ENCODE measurements around the gene ADCY9.
"Not testable (repeated sequence)": the region's sequence is repeated elsewhere in the genome, so short reads cannot be mapped to it uniquely, and the experiment has no call there.

ADCY9 gene

DNA sequence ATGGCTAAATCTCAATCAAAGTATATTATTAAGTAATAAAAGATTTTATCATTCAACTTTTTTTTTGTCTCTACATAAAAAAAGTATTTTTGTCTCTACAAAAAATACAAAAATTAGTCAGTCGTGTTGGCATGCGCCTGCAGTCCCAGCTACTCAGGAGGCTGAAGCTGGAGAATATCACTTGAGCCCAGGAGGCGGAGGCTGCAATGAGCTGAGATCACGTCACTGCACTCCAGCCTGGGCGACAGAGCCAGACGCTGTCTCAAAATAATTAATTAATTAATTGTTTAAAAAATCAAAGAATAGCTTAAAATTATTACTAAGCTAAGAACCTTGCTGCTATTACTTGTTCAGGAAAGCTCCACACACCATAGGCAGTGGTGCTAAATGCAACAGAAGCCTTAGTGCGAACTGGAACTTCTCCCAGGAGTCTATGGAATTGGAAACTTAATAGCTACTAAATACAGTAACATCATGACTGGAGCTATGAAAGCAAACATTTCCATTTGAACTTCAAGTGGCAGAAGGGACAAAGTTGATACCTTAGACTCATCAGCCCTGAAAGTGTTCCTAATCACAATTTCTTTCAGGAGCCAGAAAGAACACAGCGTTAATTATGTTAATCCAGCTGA lies 22.6 kb downstream of the ADCY9 start:
- no peak for DNase-seq (ENCODE audit: low read depth)

DNA sequence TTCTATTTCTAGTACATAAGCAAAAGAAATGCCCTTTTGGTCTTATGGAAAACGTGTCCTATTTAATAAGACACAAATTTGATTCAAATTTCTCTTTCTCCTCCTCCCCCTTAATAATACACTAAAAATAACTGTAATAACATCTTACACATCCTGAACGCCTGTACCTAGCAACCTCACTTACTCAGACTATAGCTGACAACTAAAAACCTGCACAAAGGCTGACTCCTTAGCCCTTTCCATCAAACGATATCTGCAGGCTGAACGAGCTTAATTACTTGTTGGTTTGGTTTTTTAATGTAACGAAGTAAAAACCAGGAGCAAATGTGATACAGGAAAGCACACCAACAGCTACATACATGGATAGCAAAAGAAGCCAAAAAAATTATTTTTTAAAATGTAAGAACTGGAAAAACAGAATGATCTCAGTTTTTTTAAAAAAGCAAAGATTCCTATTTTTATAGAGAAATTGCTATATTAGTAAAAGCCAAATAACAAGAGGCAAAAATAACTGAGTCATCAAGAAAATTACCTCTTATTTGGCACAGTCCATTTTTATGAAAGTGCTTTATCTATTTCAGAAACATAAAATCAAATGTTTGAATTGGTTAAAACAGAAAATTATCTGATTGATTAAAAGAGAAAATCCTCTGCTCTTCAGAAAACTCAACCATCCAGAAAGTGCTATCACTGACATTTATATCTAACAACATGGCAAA lies 23.5 kb downstream of the ADCY9 start:
- no peak for DNase-seq (ENCODE audit: low read depth)

DNA sequence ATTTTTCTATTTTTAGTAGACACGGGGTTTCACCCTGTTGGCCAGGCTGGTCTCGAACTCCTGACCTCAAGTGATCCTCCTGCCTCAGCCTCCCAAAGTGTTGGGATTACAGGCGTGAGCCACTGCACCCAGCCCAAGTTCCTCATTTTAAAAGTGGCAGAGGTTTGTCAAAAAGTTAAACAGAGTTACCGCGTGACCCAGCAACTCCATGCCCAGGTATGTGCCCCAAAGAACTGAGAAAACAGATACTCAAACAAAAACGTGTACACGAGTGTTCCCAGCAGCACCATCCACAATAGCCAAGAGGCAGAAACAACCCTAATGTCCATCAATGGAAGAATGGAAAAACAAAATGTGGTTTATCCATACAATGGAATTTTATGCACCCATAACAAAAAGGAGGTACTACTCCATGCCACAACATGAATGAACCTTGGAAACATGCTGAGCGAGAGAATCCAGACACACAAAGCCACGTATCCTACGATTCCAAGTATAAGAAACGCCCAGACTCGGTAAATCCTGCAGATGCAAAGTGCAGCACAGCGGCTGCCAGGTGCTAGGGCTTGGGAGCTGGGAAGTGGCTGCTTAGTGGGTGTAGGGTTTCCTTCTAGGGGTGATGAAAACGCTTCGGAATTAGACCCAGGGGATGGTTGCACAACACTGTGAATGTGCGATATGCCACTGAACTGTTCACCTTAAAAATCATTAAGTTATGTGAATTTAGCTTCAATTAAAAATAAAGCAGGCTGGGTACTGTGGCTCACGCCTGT lies 24.8 kb downstream of the ADCY9 start:
- DNase-seq (ENCODE audit: low read depth) = no peak

DNA sequence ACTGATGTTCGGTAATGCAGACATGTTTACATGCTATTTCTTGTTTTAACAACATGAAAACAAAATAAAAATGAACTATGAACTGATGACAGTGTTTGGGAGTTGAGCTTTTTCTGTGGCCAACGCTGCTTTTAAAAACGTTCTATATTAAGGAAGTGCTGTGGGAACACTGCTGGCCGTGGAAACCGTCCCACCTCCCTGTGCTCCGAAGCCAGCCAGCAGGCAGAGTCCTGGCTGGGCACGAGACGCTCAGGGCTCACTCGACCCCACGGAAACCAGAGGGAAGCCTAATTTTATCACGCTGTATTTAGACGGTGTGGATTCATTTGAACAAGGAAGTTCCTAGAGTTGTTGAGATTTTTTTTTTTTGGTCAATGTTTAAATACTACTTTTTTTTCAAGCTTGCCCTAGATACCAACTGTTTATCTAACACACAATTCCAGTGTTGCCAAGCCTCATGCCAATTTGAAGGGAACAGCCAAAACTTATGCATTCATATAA lies 25.8 kb downstream of the ADCY9 start:
- DNase-seq (ENCODE audit: low read depth) = no peak

DNA sequence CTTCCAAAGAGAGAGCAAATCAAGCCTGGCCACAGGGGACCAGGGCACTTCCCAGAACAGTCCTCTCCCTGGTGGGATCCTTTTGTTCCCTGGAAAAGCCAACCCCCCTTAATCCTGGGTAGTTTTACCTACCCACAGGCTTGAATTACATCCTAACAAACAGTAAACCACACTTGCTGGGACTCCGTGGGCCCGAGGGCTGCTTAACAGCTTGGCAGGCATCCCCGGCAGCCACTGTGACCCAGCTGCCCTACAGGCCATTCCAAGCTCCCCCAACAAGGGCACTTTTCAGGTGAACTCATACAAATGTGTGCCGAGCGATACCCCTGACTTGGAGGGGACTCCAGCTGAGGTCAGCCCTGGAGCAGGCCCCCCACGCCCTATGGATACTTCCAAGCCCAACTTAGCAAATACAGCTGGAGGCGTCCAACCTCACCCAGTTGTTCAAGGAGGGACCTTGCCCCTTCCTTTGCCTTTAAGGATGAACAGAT lies 26.4 kb downstream of the ADCY9 start:
- no peak for DNase-seq (ENCODE audit: low read depth)

DNA sequence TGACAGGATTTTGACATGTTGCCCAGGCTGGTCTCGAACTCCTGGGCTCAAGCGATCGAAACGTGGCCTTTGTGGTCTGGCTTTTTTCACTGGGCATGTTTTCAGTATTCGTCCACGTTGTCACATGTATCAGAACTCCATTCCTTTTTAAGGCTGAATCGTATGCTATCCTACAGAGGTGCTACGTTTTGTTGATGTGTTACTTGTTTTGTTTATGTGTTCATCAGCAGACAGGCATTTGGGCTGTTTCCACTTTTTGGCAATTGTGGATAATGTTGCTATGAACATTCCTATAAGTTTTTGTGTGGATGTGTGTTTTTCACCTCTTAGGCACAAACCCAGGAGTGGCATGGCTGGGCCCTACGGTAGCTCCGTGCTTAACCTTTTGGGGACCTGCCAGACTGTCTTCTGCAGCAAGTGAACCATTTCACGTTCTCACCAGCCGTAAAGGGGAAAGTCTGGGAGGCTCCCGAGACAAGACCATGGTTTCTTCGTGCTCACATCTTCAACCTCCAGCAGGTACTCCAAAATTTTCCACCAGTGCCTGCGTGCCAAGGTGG lies 26.9 kb downstream of the ADCY9 start:
- no peak for DNase-seq (ENCODE audit: low read depth)

DNA sequence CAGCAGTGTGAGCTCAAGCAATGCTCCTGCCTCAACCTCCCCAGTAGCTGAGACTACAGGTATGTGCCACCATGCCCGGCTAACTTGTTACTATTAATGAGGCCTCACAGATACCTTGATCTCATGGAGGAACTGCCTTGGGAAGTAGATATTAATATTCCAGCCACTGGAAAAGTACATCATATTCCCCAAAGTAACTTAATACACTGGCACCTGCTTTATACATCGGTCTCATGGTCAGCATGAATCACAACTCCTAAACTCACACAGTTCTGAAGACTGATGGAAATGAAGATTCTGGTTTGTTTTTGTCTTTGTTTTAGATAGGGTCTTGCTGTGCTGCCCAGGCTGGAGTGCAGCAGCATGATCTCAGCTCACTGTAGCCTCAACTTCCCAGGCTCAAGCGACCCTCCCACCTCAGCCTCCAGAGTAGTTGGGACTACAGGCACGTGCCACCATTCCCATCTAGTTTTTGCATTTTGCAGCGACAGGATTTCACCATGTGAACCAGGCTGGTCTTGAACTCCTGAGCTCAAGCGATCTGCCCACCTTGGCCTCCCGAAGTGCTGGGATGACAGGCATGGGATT lies 28.2 kb downstream of the ADCY9 start:
- DNase-seq (ENCODE audit: low read depth) = no peak

DNA sequence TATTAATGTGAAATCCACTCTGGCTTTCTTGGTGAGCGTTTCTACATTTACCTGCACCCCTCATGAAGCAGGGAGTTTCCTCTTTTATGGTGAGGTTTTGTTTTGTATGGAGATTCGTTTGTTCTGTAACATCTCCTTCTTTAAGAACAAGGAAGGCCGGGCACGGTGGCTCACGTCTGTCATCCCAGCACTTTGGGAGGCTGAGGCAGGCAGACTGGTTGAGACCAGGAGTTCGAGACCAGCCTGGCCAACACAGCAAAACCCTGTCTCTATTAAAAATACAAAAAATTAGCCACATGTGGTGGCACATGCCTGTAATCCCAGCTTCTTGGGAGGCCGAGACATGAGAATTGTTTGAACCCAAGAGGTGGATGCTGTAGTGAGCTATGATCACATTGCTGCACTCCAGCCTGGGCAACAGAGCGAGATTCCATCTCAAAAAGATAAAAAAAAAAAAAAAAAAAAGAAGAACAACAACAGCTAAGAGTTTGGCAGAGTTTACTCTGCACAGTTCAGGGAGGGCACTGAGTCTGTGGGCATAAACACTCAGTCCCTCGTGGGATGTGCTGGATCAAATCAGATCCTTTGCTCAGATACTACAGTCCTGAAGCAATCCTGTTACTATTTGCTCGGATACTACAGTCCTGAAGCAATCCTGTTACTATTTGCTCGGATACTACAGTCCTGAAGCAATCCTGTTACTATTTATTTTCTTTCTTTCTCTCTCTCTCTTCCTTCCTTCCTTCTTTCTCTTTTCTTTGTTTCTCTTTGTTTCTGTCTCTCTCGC lies 28.9 kb downstream of the ADCY9 start:
- DNase-seq (ENCODE audit: low read depth) = no peak

DNA sequence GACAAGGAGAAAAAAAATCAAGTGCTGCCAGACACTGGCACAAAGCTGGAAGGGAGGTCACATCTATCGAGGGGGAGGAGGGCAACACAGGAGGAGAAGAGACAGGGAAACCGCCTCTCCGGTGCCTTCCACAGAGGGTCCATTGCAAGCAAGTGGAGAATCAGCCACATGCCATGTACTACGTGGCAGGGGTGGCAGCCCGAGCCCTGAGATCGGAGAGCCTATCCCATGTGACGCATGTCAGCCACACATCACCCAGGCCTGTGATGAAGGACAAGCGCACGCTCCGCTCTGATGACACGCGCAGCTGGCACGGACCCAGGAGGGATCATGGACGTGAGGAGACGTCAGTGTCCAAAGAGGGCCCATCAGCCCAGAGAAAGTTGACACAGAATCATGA lies 30.1 kb downstream of the ADCY9 start:
- DNase-seq (ENCODE audit: low read depth) = no peak

DNA sequence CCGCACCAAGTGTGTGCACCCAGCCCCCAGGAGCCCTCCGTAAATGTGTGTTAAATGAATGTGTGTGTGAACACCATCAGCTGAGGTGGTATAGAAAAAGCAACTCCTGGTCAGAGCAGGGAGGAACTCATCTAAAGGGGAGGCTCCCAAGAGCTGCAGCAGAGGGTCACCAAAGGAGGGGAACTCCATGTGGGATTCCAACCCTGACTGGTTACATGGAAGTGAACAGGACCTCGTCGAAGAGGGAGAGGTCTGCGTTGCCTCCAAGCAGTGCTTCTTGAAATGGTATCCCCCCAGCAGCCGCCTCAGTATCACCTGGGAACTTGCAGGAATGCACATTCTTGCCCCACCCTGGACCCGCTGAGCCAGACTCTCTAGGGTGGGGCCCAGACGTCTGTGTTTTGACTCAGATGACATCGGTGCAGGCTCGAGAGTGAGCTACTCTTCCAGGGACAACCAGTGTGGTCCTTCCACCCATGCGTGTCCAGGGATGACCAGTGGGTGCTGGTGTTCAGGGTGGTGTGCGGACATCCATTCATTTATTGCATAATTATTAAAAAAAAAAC lies 30.8 kb downstream of the ADCY9 start:
- DNase-seq (ENCODE audit: low read depth) = no peak

DNA sequence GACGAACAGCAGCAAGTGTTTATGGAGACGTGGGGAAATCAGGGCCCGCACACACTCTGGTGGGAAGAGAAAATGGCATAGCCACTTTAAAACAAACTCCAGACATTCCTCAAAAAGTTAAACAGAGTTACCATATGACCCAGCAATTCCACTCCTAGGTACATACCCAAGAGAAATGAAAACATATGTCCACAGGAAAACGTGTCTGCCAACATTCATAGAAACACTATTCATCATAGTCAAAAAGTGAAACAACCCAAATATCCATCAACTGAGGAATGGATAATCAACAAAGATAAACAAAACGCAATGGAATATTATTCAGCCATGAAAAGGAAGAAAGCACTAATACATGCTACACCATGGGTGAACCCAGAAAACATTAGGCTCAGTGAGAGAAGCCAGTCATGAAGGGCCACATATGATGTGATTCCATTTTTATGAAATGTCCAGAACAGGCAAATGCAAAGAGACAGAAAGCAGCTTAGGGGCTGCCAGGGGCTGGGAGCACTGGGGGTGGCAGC lies 32.8 kb downstream of the ADCY9 start:
- DNase-seq (ENCODE audit: low read depth) = no peak

DNA sequence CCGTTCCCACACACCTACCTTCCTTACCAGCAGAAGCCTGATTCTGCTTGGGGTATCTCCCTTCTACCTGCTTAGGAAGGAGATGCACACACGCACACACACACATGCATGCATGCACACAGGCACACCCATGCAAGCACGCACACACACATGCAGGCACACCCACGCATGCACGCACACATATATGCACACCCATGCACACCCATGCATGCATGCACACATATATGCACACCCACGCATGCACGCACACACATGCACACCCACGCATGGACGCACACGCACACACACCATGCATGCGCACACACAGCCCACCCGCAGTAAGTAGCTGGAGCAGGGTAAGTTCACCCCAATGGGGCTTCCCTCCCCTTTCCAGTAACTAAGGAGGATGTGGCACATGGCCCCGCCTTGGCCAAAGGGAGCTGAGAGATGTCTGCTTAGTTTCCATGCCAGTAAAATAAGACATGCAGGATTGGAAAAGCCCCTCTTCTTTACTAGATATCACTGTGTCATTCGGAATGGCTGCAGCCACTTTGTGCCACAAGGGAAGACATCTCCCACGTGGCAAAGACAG lies 33.7 kb downstream of the ADCY9 start:
- no peak for DNase-seq (ENCODE audit: low read depth)

DNA sequence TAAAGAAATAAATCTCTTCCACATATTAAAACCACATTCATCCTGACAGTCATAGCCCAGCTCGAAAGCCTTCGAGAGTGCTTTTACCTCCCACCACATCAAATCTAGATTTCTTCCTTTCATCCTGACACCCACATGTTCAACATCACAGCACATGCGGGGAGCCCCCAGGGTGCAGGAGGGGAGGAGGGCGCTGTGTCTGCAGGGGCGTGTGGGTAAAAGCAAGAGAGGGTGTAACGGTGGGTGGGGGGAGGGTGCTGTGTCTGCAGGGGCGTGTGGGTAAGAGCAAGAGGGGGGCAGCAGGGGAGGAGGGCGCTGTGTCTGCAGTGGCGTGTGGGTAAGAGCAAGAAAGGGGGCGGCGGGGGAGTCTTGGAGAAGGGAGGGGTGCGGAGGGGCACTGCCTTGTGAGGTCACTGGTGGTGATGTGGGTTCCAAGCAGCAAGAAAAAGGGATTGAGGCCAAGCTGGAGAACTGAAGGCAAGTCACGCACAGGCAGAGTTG lies 34.7 kb downstream of the ADCY9 start:
- no peak for DNase-seq (ENCODE audit: low read depth)

DNA sequence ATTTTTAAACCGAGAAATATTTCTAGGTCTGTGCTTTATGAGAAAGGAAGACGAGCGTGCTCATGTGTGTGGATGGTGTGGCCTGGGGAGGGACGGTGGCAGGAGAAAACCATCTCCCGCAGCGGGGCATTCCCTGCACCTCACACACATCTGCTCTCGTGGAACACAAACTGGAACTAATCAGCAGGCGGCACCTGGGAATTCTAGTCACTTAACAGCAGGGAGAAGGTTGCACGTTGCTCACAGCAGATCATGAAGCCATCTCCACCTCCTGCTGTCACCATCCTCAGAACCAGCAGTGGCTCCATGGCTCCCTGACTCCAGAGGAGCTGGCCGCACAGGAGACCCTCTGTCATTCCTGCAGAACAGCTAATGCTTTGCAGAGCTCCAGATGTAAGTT lies 35.2 kb downstream of the ADCY9 start:
- no peak for DNase-seq (ENCODE audit: low read depth)

DNA sequence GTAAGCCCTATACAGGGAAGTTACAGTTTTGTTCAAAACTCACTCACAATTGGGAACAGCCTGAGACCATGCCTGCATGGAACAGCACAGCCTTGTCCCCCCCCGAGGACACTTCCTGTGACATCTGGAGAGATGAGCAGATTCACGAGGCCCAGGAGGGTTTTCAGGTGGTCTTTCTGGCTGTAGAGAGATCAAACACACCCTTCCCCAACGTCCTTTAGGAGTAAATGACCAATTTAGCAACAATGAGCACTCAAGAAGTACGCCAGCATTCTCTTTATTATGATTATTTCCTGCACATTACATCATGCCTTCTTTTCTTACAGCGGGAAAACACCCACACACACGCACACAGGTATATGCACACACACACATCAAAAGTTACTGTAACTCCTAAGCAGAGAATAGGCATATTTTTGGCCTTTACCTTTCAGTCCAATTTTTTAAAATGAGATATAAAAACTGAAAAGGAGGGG lies 39.0 kb downstream of the ADCY9 start:
- DNase-seq (ENCODE audit: low read depth) = no peak

DNA sequence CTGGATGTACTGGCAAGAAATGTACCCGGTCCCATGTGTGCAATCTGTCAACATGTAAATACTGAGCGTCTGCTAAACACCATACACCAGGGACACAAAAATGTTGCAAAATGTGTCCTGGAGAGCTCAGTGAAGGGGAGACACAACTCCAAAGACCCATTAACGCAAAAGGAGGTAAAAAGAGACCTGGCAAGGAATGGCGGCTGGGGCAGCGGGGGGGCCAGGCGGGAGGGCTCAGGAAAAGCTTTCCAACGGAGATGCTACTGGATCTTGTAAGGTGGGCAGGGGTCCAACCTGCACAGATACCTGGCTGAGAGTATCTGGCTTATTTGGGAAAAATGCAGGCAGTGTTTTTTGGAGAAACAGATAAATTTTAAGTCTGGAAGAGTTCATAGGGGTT lies 40.7 kb downstream of the ADCY9 start:
- DNase-seq (ENCODE audit: low read depth) = no peak

DNA sequence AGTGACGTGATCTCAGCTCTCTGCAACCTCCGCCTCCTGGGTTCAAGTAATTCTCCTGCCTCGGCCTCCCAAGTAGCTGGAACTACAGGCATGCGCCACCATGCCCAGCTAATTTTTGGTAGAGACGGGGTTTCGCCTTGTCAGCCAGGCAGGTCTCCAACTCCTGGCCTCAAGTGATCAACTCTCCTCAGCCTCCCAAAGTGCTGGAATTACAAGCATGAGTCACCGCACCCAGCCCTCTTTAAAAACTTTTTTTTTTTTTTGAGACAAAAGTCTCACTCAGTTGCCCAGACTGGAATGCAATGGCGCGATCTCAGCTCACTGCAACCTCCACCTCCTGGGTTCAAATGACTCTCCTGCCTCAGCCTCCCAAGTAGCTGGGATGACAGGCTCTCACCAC lies 43.1 kb downstream of the ADCY9 start:
- DNase-seq (ENCODE audit: low read depth) = not testable (repeated sequence)

DNA sequence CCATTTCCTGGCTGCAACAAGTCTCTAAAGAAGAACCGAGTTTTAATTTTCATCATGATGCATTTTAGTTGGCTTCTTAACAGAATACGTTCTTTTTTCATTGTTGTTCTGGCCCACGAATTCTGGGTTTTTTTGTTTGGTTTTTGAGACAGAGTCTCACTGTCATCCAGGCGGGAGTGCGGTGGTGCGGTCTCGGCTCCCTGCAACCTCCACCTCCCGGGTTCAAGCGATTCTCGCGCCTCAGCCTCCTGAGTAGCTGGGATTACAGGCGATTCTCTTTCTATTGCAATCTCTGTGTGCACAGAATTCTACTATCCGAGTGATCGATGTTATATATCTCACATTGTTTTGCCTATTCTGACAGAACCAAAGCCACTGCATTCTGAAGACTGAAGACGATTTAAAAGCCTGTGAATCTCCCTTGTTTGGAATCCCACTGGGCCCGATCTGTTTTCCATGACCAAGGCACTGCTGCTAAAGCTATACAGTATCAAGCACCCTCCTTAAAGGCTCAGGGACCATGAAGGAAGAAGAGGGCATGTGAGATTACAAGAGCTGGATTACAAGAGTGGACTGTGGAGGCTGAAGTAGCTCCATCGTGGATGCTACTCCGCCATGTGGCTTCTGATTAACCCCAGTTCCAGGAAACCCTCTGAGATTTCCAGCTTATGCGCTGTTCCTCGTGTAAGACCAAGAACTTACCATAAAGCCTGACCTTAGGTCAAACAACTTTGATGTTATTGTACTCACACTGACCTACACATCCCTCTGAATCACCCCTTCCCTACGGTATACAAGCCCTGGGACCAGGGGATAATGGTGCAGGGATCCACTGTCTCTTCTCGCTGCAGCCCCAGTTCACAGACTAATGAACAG lies 44.3 kb downstream of the ADCY9 start:
- no peak for DNase-seq (ENCODE audit: low read depth)

DNA sequence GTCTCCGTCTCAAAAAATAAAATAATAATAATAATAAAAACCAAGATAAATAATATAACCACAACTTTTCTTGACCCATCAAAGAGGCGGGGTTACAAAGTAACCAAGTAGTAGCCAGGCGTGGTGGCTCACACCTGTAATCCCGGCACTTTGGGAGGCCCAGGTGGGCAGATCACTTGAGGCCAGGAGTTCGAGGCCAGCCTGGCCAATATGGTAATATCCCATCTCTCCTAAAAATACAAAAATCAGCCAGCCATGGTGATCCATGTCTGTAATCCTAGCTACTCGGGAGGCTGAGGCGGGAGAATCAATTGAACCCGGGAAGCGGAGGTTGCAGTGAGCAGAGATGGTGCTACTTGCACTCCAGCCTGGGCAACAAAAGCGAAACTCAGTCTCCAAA lies 45.3 kb downstream of the ADCY9 start:
- DNase-seq (ENCODE audit: low read depth) = no peak

Data from activated T-helper 1 cell treated with Interleukin-2 at 50 U/mL for 16 hours (primary cell).